ENCODE data around the gene PRLR.

Gene PRLR

GRCh38 chr5:35233121-35233520 is 2.8 kb upstream of the PRLR start:
- DNase-seq: no peak

GRCh38 chr5:35232124-35232523 is 1.8 kb upstream of the PRLR start:
- DNase-seq: no peak

- DNase-seq: no peak
Measured at GRCh38 chr5:35229076-35230037, 930 bp downstream of the PRLR start.

- no peak for DNase-seq
Measured at GRCh38 chr5:35228310-35228709, 2.0 kb downstream of the PRLR start.

- DNase-seq: no peak
Measured at GRCh38 chr5:35227720-35228119, 2.6 kb downstream of the PRLR start.

- DNase-seq: no peak
Measured at GRCh38 chr5:35223787-35224395, 6.4 kb downstream of the PRLR start.

- no peak for DNase-seq
Measured at GRCh38 chr5:35220967-35221366, 9.3 kb downstream of the PRLR start.

- DNase-seq: no peak
Measured at GRCh38 chr5:35218981-35219380, 11.3 kb downstream of the PRLR start.

GRCh38 chr5:35214051-35214450 is 16.2 kb downstream of the PRLR start:
- DNase-seq: no peak

GRCh38 chr5:35213608-35214007 is 16.7 kb downstream of the PRLR start:
- DNase-seq: no peak

- DNase-seq: no peak
Measured at GRCh38 chr5:35212122-35212982, 17.9 kb downstream of the PRLR start.

GRCh38 chr5:35209862-35210261 is 20.4 kb downstream of the PRLR start:
- no peak for DNase-seq

GRCh38 chr5:35205606-35206005 is 24.7 kb downstream of the PRLR start:
- no peak for DNase-seq

- DNase-seq: no peak
Measured at GRCh38 chr5:35205186-35205585, 25.1 kb downstream of the PRLR start.

- no peak for DNase-seq
Measured at GRCh38 chr5:35203403-35203802, 26.9 kb downstream of the PRLR start.

GRCh38 chr5:35202319-35203111 is 27.8 kb downstream of the PRLR start:
- no peak for DNase-seq

GRCh38 chr5:35201291-35201690 is 29.0 kb downstream of the PRLR start:
- no peak for DNase-seq

- DNase-seq: no peak
Measured at GRCh38 chr5:35199886-35200285, 30.4 kb downstream of the PRLR start.

- DNase-seq: no peak
Measured at GRCh38 chr5:35198686-35199085, 31.6 kb downstream of the PRLR start.

GRCh38 chr5:35198075-35198474 is 32.2 kb downstream of the PRLR start:
- no peak for DNase-seq

- DNase-seq: no peak
Measured at GRCh38 chr5:35197351-35197750, 32.9 kb downstream of the PRLR start.

- DNase-seq: no peak
Measured at GRCh38 chr5:35195472-35195852, 34.8 kb downstream of the PRLR start.

Measured in amniotic stem cell (primary cell).